ENCODE measurements around the gene PPP1R9B.

DNA sequence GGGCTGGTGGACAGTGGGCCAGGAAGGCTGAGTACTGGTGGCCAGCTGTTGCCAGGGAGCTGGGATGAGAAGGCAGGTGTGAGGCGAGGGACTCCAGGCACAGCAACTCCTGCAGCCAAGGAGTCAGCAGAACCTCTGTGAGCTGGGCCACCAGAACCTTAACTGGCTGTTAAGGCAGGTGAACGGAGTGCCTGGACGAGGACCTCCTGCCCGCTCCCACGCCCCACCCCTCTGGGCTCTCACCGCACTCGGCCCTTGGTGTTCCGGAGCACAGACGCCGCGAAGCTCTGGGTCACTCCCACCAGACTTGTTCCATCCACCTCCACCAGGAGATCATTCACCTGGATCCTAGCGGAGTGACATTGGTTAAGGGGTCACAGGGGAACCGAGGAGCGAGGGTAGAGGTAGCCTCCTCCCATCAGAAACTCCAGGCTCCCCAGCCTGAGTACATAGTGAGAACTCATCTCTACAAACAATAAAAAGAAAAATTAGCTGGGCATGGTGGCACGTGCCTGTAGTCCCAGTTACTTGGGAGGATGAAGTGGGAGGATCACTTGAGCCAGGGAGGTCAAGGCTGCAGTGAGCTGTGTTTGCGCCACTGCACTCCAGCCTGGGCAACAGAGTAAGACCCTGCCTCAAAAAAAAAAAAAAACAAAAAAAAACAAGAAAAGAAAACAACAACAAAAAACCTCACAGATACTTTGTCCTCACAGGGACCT lies 9.3 kb downstream of the PPP1R9B start:
- no peak for TF ChIP-seq CTCF (IDR thresholded peaks at IDR 0.05; ENCODE audit: low read depth, low read length)
- no peak for TF ChIP-seq EZH2phosphoT487 (IDR thresholded peaks at IDR 0.05; ENCODE audit: low read depth)

Measured in OCI-LY3 (cell line).